Panc1 (cell line): ENCODE data around the gene PSMB5. TPM values are rescaled to one million over a fixed set of nuclear protein-coding genes. Genes with fewer than 3 reads are reported as not detected.

Experiments
- ATAC-seq: fragments of 200-7000 bp; cut with Tn5 transposase; 2 replicates; pipeline ENCODE4 v1.9.1; 2020; ENCODE audit warnings: mild to moderate bottlenecking, moderate library complexity
- BruUV-seq: library from RNA; stranded (reverse); fragments of 400-500 nt; replicated peaks from 2 replicates; lab custom pipeline; 2021; lab: Mats Ljungman, UMichigan
- CTCF ChIA-PET: fragments of 300-600 bp; sonication (Branson Sonifier 250); formaldehyde crosslinking; loops from one replicate; lab custom pipeline; 2022; ENCODE audit warnings: antibody characterized with exemption; lab: Charles Lee
- POLR2A ChIA-PET: fragments of 300-600 bp; sonication (Branson Sonifier 250); formaldehyde crosslinking; loops from one replicate; lab custom pipeline; 2022; ENCODE audit warnings: antibody characterized with exemption; lab: Charles Lee
- DNase-seq: peaks from one replicate; pipeline ENCODE4 v3.0.0-alpha.2; 2010; ENCODE audit warnings: low read depth, low spot score
- H3K27ac ChIP-seq: 2 replicates; pipeline ENCODE4 v1.5.1; 2011; ENCODE audit warnings: mild to moderate bottlenecking, low read length, inconsistent platforms
- H3K27me3 ChIP-seq: fragments of 200-500 bp; sonication (Bioruptor generic); 2 replicates; pipeline ENCODE4 v1.6.0; 2014; ENCODE audit warnings: low read length, inconsistent platforms; ENCODE audit not compliant: control insufficient read depth, insufficient read depth
- H3K36me3 ChIP-seq: fragments of 200-500 bp; sonication (Bioruptor generic); 2 replicates; pipeline ENCODE4 v1.5.1; 2014; ENCODE audit warnings: inconsistent platforms, mild to moderate bottlenecking, low read length, moderate library complexity; ENCODE audit not compliant: control insufficient read depth, insufficient read depth
- H3K4me1 ChIP-seq: 2 replicates; pipeline ENCODE4 v1.5.1; 2011; ENCODE audit warnings: inconsistent platforms, mild to moderate bottlenecking, low read length, moderate library complexity; ENCODE audit not compliant: control insufficient read depth, insufficient read depth
- H3K4me3 ChIP-seq, 2 experiments: 2 replicates each; pipeline ENCODE4 v1.5.1; 2011 to 2012; ENCODE audit warnings: low read depth in 2 of 2, low read length in 2 of 2, mild to moderate bottlenecking in 2 of 2, inconsistent platforms in 1 of 2, moderate library complexity in 1 of 2
- H3K9me3 ChIP-seq: fragments of 200-500 bp; sonication (Bioruptor generic); 2 replicates; pipeline ENCODE4 v1.5.1; 2014; ENCODE audit warnings: low read depth, mild to moderate bottlenecking, inconsistent platforms, low read length, moderate library complexity; ENCODE audit not compliant: control insufficient read depth, insufficient read depth
- CTCF ChIP-seq: fragments of 450-650 bp; IDR thresholded peaks from 2 replicates; pipeline ENCODE4 v1.5.1; 2017; ENCODE audit warnings: mild to moderate bottlenecking
- POLR2AphosphoS5 ChIP-seq: IDR thresholded peaks from 2 replicates; pipeline ENCODE4 v1.6.1; 2012; ENCODE audit warnings: mild to moderate bottlenecking, low read depth, low read length, moderate library complexity
- SIN3A ChIP-seq: IDR thresholded peaks from 2 replicates; pipeline ENCODE4 v1.6.1; 2012; ENCODE audit warnings: low read depth, mild to moderate bottlenecking, low read length, moderate library complexity, borderline replicate concordance; ENCODE audit not compliant: insufficient read depth
- TCF7L2 ChIP-seq: IDR thresholded peaks from 2 replicates; pipeline ENCODE4 v1.6.1; 2011; ENCODE audit warnings: mild to moderate bottlenecking, low read depth, low read length, inconsistent platforms
- in situ Hi-C: cut with HindIII; loops from 2 replicates; pipeline ENCODE4 v1.10.0; 2016; ENCODE audit warnings: low sequenced_read_pairs, low pct_unique_long_range_greater_than_20kb
- intact Hi-C: fragments of 100-400 bp; cut with micrococcal nuclease; formaldehyde crosslinking; loops from one replicate; pipeline ENCODE4 v1.10.0; 2022; ENCODE audit not compliant: unreplicated experiment
- total RNA-seq: library from RNA; stranded (reverse); gene quantifications from one replicate; pipeline ENCODE4 v1.2.1, GENCODE V29; 2021; ENCODE audit not compliant: unreplicated experiment
- TF ChIP-seq, protein P1 (sequence below), 2 experiments: IDR thresholded peaks; 2 replicates each; pipeline ENCODE4 v1.6.1; 2011 to 2012; ENCODE audit warnings: low read depth in 2 of 2, control low read depth in 1 of 2, low read length in 1 of 2, mild to moderate bottlenecking in 1 of 2, moderate library complexity in 1 of 2; ENCODE audit not compliant: insufficient read depth in 1 of 2

Gene PSMB5
- total RNA-seq, 1 experiment from 2014 or later = 149 TPM

GRCh38 chr14:23023022-23023794 is 11.5 kb downstream of the PSMB5 start:
- Histone ChIP-seq H3K27ac (no peak overlapping the region), H3K4me1 (no peaks in the 10 kb centered on the region), H3K4me3 (no peak overlapping the region), H3K27me3 (no peaks in the 10 kb centered on the region), H3K9me3 (no peaks in the 10 kb centered on the region), H3K36me3 (no peaks in the 10 kb centered on the region; the same call in 1 of the 2 replicates)
- DNase-seq (no peak), ATAC-seq (peak; percentile 27; the same call in 1 of the 2 replicates)
- POLR2A ChIA-PET = no interaction called here
- CTCF ChIA-PET = no interaction called here
- TF ChIP-seq CTCF (no peak), POLR2AphosphoS5 (no peak), SIN3A (no peak), TCF7L2 (no peak)
- TF ChIP-seq, protein P1, sequence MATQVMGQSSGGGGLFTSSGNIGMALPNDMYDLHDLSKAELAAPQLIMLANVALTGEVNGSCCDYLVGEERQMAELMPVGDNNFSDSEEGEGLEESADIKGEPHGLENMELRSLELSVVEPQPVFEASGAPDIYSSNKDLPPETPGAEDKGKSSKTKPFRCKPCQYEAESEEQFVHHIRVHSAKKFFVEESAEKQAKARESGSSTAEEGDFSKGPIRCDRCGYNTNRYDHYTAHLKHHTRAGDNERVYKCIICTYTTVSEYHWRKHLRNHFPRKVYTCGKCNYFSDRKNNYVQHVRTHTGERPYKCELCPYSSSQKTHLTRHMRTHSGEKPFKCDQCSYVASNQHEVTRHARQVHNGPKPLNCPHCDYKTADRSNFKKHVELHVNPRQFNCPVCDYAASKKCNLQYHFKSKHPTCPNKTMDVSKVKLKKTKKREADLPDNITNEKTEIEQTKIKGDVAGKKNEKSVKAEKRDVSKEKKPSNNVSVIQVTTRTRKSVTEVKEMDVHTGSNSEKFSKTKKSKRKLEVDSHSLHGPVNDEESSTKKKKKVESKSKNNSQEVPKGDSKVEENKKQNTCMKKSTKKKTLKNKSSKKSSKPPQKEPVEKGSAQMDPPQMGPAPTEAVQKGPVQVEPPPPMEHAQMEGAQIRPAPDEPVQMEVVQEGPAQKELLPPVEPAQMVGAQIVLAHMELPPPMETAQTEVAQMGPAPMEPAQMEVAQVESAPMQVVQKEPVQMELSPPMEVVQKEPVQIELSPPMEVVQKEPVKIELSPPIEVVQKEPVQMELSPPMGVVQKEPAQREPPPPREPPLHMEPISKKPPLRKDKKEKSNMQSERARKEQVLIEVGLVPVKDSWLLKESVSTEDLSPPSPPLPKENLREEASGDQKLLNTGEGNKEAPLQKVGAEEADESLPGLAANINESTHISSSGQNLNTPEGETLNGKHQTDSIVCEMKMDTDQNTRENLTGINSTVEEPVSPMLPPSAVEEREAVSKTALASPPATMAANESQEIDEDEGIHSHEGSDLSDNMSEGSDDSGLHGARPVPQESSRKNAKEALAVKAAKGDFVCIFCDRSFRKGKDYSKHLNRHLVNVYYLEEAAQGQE (IDR thresholded peaks at IDR 0.05; ENCODE audit: insufficient read depth in 1 of 2, low read depth in 2 of 2, low read length in 1 of 2) = no peak
- in situ Hi-C loops = no loop called here
- intact Hi-C loops = no loop called here
- no TSS peak for BruUV-seq

DNA sequence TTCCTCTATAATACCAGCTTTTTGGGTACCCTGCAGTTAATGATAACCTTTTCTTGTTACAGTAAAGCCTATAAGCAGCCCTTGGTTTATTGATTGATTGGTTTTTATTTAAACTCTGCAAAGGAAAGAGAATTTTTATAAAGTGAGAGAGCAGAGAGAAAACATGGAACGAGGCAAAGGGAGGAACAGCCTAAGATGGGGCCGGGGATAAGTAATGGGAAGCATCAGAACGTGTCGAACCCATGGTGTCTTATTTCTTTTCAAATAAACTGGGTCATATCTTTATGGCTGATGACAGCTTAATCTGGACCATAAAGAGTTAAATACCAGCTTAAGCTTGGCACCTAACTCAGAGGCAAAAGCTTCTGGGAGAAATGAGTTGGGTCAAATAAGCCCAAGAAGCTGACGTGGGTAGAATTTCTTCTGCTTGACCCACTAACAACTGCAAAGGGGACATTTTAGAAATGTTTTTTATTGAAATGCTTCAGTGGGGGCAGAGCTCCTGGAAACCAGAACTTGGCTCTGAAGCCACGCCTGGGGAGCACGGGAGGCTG is 12.7 kb downstream of the PSMB5 start:
- no TSS peak for BruUV-seq
- H3K4me3 ChIP-seq = no peak overlapping the region
- no peak overlapping the region for H3K27ac ChIP-seq
- ATAC-seq (no peak), DNase-seq (no peak)
- in situ Hi-C loops (no loop called here), intact Hi-C loops (no loop called here)
- H3K27me3 ChIP-seq = no peaks in the 10 kb centered on the region
- H3K36me3 ChIP-seq = no peaks in the 10 kb centered on the region
- POLR2A ChIA-PET = no interaction called here
- no peaks in the 10 kb centered on the region for H3K9me3 ChIP-seq
- CTCF ChIA-PET = no interaction called here
- H3K4me1 ChIP-seq = no peaks in the 10 kb centered on the region
- no peak for TF ChIP-seq SIN3A
- TF ChIP-seq TCF7L2 = no peak
- no peak for TF ChIP-seq CTCF
- TF ChIP-seq, protein P1 (IDR thresholded peaks at IDR 0.05; ENCODE audit: insufficient read depth in 1 of 2, low read depth in 2 of 2, low read length in 1 of 2) = no peak
- no peak for TF ChIP-seq POLR2AphosphoS5
